IPS-18c (cell line): Measurements from ENCODE around the gene DDX3X.
"Not testable (repeated sequence)": the region's sequence is repeated elsewhere in the genome, so short reads cannot be mapped to it uniquely, and the experiment has no call there.

Experiments used
- H3K4me3 ChIP-seq: 2 replicates; pipeline ENCODE4 v1.7.0; 2013; ENCODE audit warnings: low read depth, mild to moderate bottlenecking, low read length, moderate library complexity; ENCODE audit not compliant: insufficient read depth
- H3K9me3 ChIP-seq: one replicate; pipeline ENCODE4 v1.6.1; 2013; ENCODE audit warnings: mild to moderate bottlenecking, low read length, moderate library complexity; ENCODE audit not compliant: control insufficient read depth, insufficient read depth

The DDX3X gene

DNA sequence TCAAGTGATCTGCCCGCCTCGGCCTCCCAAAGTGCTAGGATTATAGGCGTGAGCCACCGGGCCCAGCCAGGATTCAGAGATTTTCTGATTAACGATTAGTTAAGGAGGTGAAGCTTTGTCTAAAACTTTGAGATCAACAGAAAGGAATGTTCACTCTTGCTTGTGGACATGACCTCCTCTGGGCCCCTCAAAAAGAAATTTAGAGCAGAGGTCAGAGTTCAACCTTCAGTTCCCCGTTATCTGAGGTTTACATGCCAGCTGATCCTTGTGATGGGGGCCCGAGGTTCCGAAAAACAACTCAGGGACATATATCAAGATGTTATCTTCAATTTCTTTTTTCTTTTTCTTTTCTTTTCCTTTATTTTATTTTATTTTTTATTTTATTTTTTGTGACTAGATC lies 54.6 kb downstream of the DDX3X start:
- H3K4me3 ChIP-seq = no peak overlapping the region
- H3K9me3 ChIP-seq = peaks cover 3% of the 10 kb centered on the region

DNA sequence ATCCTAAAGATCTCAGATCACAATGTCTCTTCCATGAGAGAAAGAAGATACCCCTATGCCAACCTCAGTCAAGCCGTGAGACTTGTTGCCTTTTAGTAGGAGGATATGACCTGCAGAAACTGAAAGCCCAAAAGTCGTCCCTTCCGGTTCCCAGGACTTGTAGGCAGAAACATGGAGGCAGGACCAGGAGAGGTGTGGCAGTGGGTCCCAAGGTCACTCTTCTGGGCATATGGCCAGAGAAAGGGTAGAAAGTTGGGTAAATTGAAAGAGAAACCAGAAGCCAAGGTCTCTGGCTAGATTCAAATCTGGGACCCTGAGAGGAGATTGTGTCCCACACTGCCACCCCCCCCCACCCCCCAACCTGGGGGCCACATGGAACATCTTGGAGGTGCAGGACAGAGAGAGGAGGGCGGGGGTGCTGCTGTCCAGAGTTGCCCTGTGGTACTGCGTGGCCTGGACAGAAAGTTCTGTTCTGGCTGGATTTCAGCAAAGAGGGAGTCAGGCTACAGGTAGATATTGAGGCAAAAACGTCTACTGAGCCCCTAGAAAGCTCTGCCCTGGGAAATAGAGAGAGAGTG lies 55.4 kb downstream of the DDX3X start:
- Histone ChIP-seq H3K4me3 (no peak overlapping the region), H3K9me3 (no peaks in the 10 kb centered on the region)

DNA sequence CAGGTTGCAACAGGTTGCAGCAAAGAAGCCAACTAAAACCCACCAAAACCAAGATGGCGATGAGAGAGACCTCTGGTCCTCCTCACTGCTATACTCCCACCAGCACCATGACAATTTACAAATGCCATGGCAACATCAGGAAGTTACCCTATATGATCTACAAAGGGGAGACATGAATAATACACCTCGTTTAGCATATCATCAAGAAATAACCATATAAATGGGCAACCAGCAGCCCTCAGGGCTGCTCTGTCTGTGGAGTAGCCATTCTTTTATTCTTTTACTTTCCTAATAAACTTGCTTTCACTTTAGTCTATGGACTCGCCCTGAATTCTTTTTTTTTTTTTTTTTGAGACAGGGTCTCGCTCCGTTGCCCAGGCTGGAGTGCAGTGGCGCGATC lies 56.6 kb downstream of the DDX3X start:
- not testable (repeated sequence) for H3K4me3 ChIP-seq, H3K9me3 ChIP-seq

DNA sequence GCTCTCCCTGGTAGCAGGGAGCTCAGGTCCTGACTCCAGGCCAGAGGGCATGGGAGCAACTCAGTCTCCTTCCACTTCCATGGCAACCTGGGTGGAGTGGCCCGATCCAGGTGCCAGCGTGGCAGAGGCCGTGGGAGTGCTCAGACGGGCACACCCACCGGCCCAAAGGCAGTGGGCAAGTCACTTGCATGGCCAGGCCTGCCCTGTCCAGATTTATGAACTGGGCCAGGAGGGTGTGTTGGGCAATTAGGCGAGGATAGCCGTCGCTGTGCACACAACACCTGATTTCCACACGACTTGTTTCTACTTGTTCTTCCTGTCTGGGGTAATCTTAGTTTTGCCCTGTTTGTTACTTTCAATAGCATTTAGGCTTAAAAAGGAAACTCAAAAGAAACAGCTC lies 57.6 kb downstream of the DDX3X start:
- no peak overlapping the region for H3K4me3 ChIP-seq
- no peaks in the 10 kb centered on the region for H3K9me3 ChIP-seq

DNA sequence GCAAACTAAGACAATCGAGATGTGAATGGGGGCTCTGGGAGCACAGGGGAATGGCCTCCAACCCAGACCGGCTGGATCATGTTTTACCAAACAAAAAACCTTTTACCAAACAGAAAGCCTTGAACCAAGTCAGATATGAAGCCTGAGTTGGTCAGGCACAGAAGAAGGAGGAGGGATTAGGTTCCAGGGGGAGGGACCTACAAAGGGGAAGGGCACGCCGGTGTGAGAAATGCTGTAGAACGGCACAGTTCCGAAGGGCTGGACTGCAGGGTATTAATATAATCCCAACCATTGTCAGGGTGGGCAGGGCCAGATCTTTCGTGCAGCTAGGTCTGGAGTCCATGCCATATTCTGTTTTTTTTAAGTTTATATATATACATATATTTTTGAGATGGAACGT lies 60.3 kb downstream of the DDX3X start:
- no peak overlapping the region for H3K4me3 ChIP-seq

DNA sequence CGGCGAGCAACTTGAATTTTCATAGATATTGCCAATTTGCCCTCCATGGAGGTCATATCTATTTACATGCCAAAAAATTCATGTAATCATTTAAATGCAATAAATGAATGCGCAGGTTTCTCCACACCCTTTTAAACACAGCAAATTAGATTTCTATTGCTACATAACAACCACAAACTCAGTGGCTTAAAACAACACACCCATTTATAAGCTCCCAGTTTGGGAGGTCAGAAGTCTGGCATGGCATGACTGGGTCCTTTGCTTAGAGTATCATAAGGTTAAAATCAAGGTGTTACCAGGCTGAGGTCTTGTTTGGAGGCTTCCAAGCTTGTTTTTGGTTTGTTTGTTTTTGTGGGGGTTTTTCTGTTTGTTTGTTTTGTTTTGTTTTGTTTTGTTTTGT lies 63.3 kb downstream of the DDX3X start:
- Histone ChIP-seq H3K9me3 (peaks cover 2% of the 10 kb centered on the region), H3K4me3 (no peak overlapping the region)

More for the DNA sequence above, 60.3 kb downstream of the DDX3X start:
- peaks cover 2% of the 10 kb centered on the region for H3K9me3 ChIP-seq

DNA sequence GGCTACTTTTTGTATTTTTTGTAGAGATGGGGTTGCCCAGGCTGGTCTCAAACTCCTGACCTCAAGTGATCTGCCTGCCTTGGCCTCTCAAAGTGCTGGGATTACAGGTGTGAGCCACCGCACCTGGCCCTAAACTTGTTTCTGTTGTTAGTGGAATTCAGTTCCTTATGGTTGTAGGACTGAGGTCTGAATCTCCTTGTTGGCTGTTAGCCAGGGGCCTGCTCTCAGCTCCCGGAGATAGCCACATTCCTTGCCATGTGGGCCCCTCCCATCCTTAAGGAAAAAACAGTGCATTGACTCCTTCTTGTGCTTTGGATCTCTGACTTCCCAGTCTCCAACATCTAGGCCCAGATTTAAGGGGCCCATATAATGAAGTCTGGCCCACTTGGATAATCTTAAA lies 63.8 kb downstream of the DDX3X start:
- Histone ChIP-seq H3K4me3 (no peak overlapping the region), H3K9me3 (peaks cover 2% of the 10 kb centered on the region)

DNA sequence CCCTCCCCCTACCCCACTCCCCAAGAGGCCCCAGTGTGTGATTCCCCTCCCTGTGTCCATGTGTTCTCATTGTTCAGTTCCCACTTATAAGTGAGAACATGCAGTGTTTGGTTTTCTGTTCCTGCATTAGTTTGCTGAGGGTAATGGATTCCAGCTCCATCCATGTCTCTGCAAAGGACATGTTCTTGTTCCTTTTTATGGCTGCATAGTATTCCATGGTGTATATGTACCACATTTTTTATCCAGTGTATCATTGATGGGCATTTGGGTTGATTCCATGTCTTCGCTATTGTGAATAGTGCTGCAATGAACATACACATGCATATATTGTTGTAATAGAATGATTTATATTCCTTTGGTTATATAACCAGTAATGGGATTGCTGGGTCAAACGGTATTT lies 68.6 kb downstream of the DDX3X start:
- H3K9me3 ChIP-seq, H3K4me3 ChIP-seq: not testable (repeated sequence)

DNA sequence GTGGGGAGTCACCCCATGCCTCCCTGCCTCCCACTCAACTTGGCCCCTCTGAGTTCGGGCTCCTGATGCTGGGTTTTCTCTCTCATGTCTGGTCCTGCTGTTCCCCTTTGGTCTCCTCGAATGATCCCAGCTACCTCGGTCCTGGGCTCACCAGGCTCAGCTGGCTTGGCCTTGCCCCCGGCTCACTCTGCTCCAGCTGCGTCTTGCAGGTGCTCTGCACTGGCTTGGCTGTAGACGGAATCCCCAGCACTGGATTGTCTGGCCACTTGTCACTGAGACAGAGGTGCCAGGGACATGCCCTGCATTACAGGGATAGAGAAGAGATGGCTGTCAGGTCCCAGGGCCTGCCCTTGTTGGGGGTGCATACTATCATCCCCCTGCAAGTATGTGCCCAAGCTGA lies 71.6 kb downstream of the DDX3X start:
- H3K9me3 ChIP-seq = no peaks in the 10 kb centered on the region
- peak overlapping the region; percentile 9; the same call in 1 of the 2 replicates for H3K4me3 ChIP-seq

DNA sequence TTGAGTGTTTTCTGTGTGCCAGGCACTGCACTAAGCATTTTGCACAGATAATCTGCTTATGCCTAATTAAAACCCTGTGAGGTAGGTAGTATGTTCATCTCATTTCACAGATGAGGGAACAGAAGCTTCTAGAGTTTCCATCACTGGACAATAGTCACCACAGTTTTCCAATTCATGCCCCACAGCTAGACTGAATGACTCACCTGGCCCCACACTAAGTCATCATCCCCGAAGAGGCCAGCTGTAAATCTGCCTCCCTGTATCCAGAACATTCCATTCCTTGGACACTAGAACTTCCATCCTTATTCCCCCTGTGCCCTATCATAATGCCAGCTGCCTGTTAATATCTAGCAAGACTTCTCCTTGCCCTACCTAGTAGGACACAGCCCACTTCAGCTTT lies 72.2 kb downstream of the DDX3X start:
- Histone ChIP-seq H3K9me3 (no peaks in the 10 kb centered on the region), H3K4me3 (no peak overlapping the region)

DNA sequence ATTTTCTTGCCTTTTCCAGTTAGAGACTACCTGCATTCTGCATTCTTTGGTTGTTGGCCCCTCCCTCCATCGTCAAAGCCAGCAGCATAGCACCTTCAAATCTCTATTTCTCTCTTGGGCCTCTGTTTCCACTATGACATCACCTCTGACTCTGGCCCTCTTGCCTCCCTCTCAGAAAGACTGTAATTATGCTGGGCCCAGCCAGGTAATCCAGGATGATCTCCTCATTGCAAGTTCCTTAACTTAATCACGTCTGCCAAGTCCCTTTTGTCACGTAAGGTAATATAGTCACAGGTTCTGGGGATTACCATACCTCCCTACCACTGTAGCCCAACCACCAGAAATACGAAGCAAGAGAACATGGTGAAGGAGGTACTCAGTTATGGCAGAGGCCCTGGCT lies 73.9 kb downstream of the DDX3X start:
- Histone ChIP-seq H3K4me3 (no peak overlapping the region), H3K9me3 (no peaks in the 10 kb centered on the region)

DNA sequence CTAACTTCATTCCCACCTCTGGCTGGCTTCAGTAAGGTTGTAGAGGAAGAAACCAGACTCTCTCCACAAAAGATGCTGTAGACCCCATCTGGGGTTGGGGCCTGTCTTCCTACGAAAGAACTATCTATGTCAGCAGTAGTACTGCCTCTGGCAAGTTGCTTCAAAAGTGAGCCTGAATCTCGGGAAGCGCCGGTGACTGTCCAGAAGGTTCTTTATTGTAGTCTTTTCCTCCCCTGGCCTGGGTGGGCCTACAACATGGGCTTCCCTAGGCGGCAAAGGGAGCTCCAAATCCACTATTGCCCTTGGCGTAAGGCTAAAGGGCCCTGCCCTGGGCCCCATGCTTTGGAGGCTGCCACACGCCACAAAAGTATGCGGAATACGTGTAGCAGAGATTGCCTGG lies 74.6 kb downstream of the DDX3X start:
- Histone ChIP-seq H3K4me3 (no peak overlapping the region), H3K9me3 (no peaks in the 10 kb centered on the region)

DNA sequence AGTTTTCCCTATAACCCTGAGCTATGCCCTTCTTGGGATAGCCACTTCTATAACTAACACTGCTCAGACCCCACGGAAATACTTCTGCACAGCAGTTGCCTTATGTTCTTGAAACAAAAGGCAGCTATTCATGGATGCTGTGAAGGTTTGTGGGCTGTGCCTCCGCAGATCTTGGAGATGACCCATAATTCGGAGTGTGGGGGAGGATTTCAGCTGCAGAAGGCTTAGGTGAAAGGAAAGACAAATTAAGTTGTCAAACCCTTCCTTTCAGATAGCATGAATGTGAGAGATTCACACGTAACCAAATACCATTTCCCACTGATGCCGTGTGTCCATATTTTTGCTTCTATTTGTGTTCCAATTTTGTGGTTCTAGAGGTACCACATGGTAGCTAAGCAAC lies 75.0 kb downstream of the DDX3X start:
- Histone ChIP-seq H3K9me3 (peaks cover under 1% of the 10 kb centered on the region), H3K4me3 (no peak overlapping the region)

DNA sequence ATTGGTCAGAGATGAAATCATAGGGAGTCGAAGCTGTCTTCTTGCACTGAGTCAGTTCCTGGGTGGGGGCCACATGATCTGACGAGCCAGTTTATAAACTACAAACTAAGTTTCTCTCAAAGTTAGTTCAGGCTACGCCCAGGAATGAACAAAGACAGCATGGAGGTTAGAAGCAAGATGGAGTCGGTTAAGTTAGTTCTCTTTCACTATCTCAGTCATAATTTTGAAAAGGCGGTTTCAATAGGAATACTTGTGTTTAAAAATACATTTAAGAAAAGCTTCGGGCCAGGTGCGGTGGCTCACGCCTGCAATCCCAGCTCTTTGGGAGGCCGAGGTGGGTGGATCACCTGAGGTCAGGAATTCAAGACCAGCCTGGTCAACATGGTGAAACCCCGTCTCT lies 77.3 kb downstream of the DDX3X start:
- H3K9me3 ChIP-seq = not testable (repeated sequence)

DNA sequence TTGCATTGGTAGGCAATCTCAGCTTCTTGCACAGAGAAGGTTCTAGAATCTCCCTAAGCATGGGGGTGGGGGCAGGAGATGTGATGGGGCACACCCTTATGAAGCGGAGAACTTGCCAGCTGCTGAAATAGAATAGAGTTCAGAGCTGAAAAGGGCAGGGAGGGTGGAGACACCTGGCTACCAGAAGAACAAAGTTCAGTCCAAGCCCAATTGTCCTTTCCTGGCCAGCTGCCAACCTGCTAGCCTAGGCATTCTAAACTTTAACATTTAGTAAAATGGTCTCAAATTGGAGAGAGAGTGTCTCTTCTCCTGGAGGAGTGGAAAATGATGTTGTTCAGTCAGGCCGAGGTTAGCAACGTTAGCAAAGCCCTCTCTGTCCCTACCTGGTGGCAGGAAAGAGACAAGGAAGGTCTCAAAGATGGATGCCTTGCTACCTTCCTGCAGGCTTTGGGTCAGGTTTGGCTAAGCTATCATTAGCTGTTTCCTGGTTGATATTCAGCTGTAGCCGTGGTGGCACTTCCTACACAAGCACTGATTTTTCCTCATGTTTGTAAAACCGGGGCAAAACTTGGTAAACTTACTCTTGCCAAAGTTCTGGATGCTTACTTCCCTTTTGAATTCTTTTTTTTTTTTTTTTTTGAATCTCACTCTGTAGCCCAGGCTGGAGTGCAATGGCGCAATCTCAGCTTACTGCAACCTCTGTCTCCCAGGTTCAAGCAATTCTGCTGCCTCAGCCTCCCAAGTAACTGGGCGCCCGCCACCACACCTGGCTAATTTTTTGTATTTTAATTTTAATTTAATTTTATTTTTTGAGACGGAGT lies 78.5 kb downstream of the DDX3X start:
- H3K4me3 ChIP-seq = no peak overlapping the region

More for the DNA sequence above, 77.3 kb downstream of the DDX3X start:
- not testable (repeated sequence) for H3K4me3 ChIP-seq

More for the DNA sequence above, 78.5 kb downstream of the DDX3X start:
- H3K9me3 ChIP-seq = peaks cover 4% of the 10 kb centered on the region
